ENCODE results near the gene GPATCH2. TPM values are rescaled to one million over a fixed set of nuclear protein-coding genes. Genes with fewer than 3 reads are reported as not detected.
"Not testable (repeated sequence)": the region's sequence is repeated elsewhere in the genome, so short reads cannot be mapped to it uniquely, and the experiment has no call there.

GPATCH2 gene
- total RNA-seq, 1 experiment from 2014 or later: 28.9 TPM

GRCh38 chr1:217585577-217585976 lies 45.3 kb downstream of the GPATCH2 start:
- no peak for DNase-seq (ENCODE audit: extremely low read depth, low read depth)

- not testable (repeated sequence) for DNase-seq (ENCODE audit: extremely low read depth, low read depth)
These were observed 46.5 kb downstream of the GPATCH2 start for GRCh38 chr1:217584286-217584811.

- DNase-seq (ENCODE audit: extremely low read depth, low read depth): no peak
These were observed 53.6 kb downstream of the GPATCH2 start for GRCh38 chr1:217577336-217577735.

- no peak for DNase-seq (ENCODE audit: extremely low read depth, low read depth)
These were observed 56.5 kb downstream of the GPATCH2 start for GRCh38 chr1:217574265-217574949.

GRCh38 chr1:217569021-217569420 lies 61.9 kb downstream of the GPATCH2 start:
- DNase-seq (ENCODE audit: extremely low read depth, low read depth): no peak

GRCh38 chr1:217568200-217568599 lies 62.7 kb downstream of the GPATCH2 start:
- DNase-seq (ENCODE audit: extremely low read depth, low read depth): no peak

- no peak for DNase-seq (ENCODE audit: extremely low read depth, low read depth)
These were observed 66.1 kb downstream of the GPATCH2 start for GRCh38 chr1:217564833-217565232.

- DNase-seq (ENCODE audit: extremely low read depth, low read depth): no peak
These were observed 66.7 kb downstream of the GPATCH2 start for GRCh38 chr1:217564207-217564606.

- DNase-seq (ENCODE audit: extremely low read depth, low read depth): no peak
These were observed 67.7 kb downstream of the GPATCH2 start for GRCh38 chr1:217563179-217563578.

- no peak for DNase-seq (ENCODE audit: extremely low read depth, low read depth)
These were observed 68.5 kb downstream of the GPATCH2 start for GRCh38 chr1:217562229-217562878.

- no peak for DNase-seq (ENCODE audit: extremely low read depth, low read depth)
These were observed 69.4 kb downstream of the GPATCH2 start for GRCh38 chr1:217561446-217561845.

GRCh38 chr1:217554849-217555248 lies 76.0 kb downstream of the GPATCH2 start:
- no peak for DNase-seq (ENCODE audit: extremely low read depth, low read depth)

- no peak for DNase-seq (ENCODE audit: extremely low read depth, low read depth)
These were observed 76.9 kb downstream of the GPATCH2 start for GRCh38 chr1:217553949-217554509.

GRCh38 chr1:217552339-217552951 lies 78.4 kb downstream of the GPATCH2 start:
- DNase-seq (ENCODE audit: extremely low read depth, low read depth): no peak

GRCh38 chr1:217542837-217543236 lies 88.1 kb downstream of the GPATCH2 start:
- DNase-seq (ENCODE audit: extremely low read depth, low read depth): no peak

GRCh38 chr1:217542136-217542777 lies 88.6 kb downstream of the GPATCH2 start:
- no peak for DNase-seq (ENCODE audit: extremely low read depth, low read depth)

- DNase-seq (ENCODE audit: extremely low read depth, low read depth): no peak
These were observed 90.6 kb downstream of the GPATCH2 start for GRCh38 chr1:217540321-217540720.

- DNase-seq (ENCODE audit: extremely low read depth, low read depth): no peak
These were observed 91.4 kb downstream of the GPATCH2 start for GRCh38 chr1:217539510-217539909.

- DNase-seq (ENCODE audit: extremely low read depth, low read depth): no peak
These were observed 95.1 kb downstream of the GPATCH2 start for GRCh38 chr1:217535601-217536377.

- no peak for DNase-seq (ENCODE audit: extremely low read depth, low read depth)
These were observed 96.3 kb downstream of the GPATCH2 start for GRCh38 chr1:217534566-217534965.
